GM23338 (cell line): ENCODE measurements around the gene GLI3. TPM values are rescaled to one million over a fixed set of nuclear protein-coding genes. Genes with fewer than 3 reads are reported as not detected.

Source experiments
- ATAC-seq: fragments of 200-7000 bp; cut with Tn5 transposase; 3 replicates; pipeline ENCODE4 v1.9.1; 2020
- DNase-seq: peaks from one replicate; pipeline ENCODE4 v3.0.0-alpha.2; 2015; ENCODE audit warnings: low spot score
- H2AFZ ChIP-seq: fragments of 200-600 bp; sonication (generic); 2 replicates; pipeline ENCODE4 v1.8.0; 2016; ENCODE audit warnings: antibody characterized with exemption, mild to moderate bottlenecking, moderate library complexity
- H3F3A ChIP-seq: fragments of 200-600 bp; sonication (generic); replicated peaks from 2 replicates; pipeline ENCODE4 v1.8.0; 2017; ENCODE audit warnings: antibody characterized with exemption, mixed run types, low read depth
- H3K27ac ChIP-seq: fragments of 200-600 bp; sonication (generic); 2 replicates; pipeline ENCODE4 v1.6.1; 2016; ENCODE audit warnings: low read depth
- H3K27me3 ChIP-seq: fragments of 200-600 bp; sonication (generic); 2 replicates; pipeline ENCODE4 v1.8.0; 2016; ENCODE audit warnings: mild to moderate bottlenecking, mixed run types, moderate library complexity; ENCODE audit not compliant: insufficient read depth
- H3K36me3 ChIP-seq: fragments of 200-600 bp; sonication (generic); 2 replicates; pipeline ENCODE4 v1.8.0; 2016; ENCODE audit warnings: mild to moderate bottlenecking; ENCODE audit not compliant: insufficient read depth
- H3K4me1 ChIP-seq: fragments of 200-600 bp; sonication (generic); 2 replicates; pipeline ENCODE4 v1.8.0; 2016; ENCODE audit warnings: mild to moderate bottlenecking, moderate library complexity; ENCODE audit not compliant: insufficient read depth
- H3K4me2 ChIP-seq: fragments of 200-600 bp; sonication (generic); 2 replicates; pipeline ENCODE4 v1.7.1; 2017; ENCODE audit warnings: mixed run types
- H3K4me3 ChIP-seq: fragments of 200-600 bp; sonication (generic); 2 replicates; pipeline ENCODE4 v1.6.1; 2016; ENCODE audit warnings: mixed run types
- H3K79me2 ChIP-seq: fragments of 200-600 bp; sonication (generic); replicated peaks from 2 replicates; pipeline ENCODE4 v1.8.0; 2017; ENCODE audit warnings: mild to moderate bottlenecking; ENCODE audit not compliant: insufficient read depth
- H3K9me2 ChIP-seq: fragments of 200-600 bp; sonication (generic); 2 replicates; pipeline ENCODE4 v1.8.0; 2017; ENCODE audit not compliant: insufficient read depth
- H4K20me1 ChIP-seq: fragments of 200-600 bp; sonication (generic); replicated peaks from 2 replicates; pipeline ENCODE4 v1.8.0; 2017; ENCODE audit warnings: mild to moderate bottlenecking; ENCODE audit not compliant: insufficient read depth
- H3K27ac Mint-ChIP-seq: 2 replicates; pipeline ENCODE4 v1.8.0; 2020; ENCODE audit warnings: inconsistent platforms, mild to moderate bottlenecking, moderate library complexity, mixed read lengths
- H3K27me3 Mint-ChIP-seq: 3 replicates; pipeline ENCODE4 v1.8.0; 2022; ENCODE audit warnings: low read depth, mild to moderate bottlenecking, moderate library complexity, mixed read lengths, inconsistent platforms; ENCODE audit not compliant: insufficient read depth, poor library complexity
- H3K36me3 Mint-ChIP-seq: 3 replicates; pipeline ENCODE4 v1.8.0; 2021; ENCODE audit warnings: low read depth, mild to moderate bottlenecking, inconsistent platforms, moderate library complexity, mixed read lengths
- H3K4me1 Mint-ChIP-seq: 3 replicates; pipeline ENCODE4 v1.8.0; 2020; ENCODE audit warnings: mild to moderate bottlenecking, inconsistent platforms, mixed read lengths
- H3K4me3 Mint-ChIP-seq: 3 replicates; pipeline ENCODE4 v1.8.0; 2021; ENCODE audit warnings: moderate library complexity, mild to moderate bottlenecking, inconsistent platforms, mixed read lengths
- H3K9me3 Mint-ChIP-seq: 3 replicates; pipeline ENCODE4 v1.8.0; 2020; ENCODE audit warnings: moderate library complexity, mild to moderate bottlenecking, inconsistent platforms, mixed read lengths
- EZH2 ChIP-seq: fragments of 200-600 bp; sonication (generic); IDR thresholded peaks from one replicate; pipeline ENCODE4 v1.8.0; 2017; ENCODE audit warnings: antibody characterized with exemption, mild to moderate bottlenecking, low read depth; ENCODE audit not compliant: unreplicated experiment
- EZH2phosphoT487 ChIP-seq: fragments of 200-600 bp; sonication (generic); IDR thresholded peaks from one replicate; pipeline ENCODE4 v1.8.1; 2018; ENCODE audit warnings: antibody characterized with exemption; ENCODE audit not compliant: unreplicated experiment
- JUNB ChIP-seq: IDR thresholded peaks from one replicate; pipeline ENCODE4 v1.6.1; 2016; ENCODE audit warnings: antibody characterized with exemption; ENCODE audit not compliant: unreplicated experiment
- STAT1 ChIP-seq: IDR thresholded peaks from one replicate; pipeline ENCODE4 v1.6.1; 2016; ENCODE audit warnings: antibody characterized with exemption; ENCODE audit not compliant: unreplicated experiment
- ZNF114 ChIP-seq: fragments of 250-450 bp; sonication (Bioruptor Pico); IDR thresholded peaks from 2 replicates; pipeline ENCODE4 v1.5.0; 2020; ENCODE audit warnings: mild to moderate bottlenecking, moderate library complexity
- ZNF331 ChIP-seq: fragments of 250-450 bp; sonication (Bioruptor Pico); IDR thresholded peaks from 2 replicates; pipeline ENCODE4 v1.5.0; 2020; ENCODE audit warnings: low read depth, mild to moderate bottlenecking, moderate library complexity
- polyA plus RNA-seq: library from polyadenylated mRNA; unstranded; fragments of >200 nt; fragmentation: Nextera tagmentation; extraction: Ambion mirVana; gene quantifications from 2 replicates; pipeline ENCODE4 v1.2.1, GENCODE V29; 2016
- total RNA-seq: library from RNA; depleted of rRNA; stranded (reverse); fragments of >200 nt; shearing (Covaris generic); gene quantifications from 2 replicates; pipeline ENCODE4 v1.2.3, GENCODE V29; 2014
- TF ChIP-seq, protein P1 (sequence below), 2 experiments: fragments of 200-600 bp in 1 of 2; sonication (generic) in 1 of 2; conservative IDR thresholded peaks; 2 replicates each; pipeline versions ENCODE4 v1.5.1 to v1.6.1; 2016 to 2017; ENCODE audit warnings: antibody characterized with exemption in 2 of 2, low read depth in 2 of 2, mild to moderate bottlenecking in 2 of 2, moderate library complexity in 1 of 2
- TF ChIP-seq, protein P2 (sequence below): IDR thresholded peaks from one replicate; pipeline ENCODE4 v1.6.1; 2018; ENCODE audit warnings: antibody characterized with exemption; ENCODE audit not compliant: unreplicated experiment

Gene GLI3
- total and polyA plus RNA-seq, 2 experiments from 2014 or later = 16.1 to 17.9 TPM

DNA sequence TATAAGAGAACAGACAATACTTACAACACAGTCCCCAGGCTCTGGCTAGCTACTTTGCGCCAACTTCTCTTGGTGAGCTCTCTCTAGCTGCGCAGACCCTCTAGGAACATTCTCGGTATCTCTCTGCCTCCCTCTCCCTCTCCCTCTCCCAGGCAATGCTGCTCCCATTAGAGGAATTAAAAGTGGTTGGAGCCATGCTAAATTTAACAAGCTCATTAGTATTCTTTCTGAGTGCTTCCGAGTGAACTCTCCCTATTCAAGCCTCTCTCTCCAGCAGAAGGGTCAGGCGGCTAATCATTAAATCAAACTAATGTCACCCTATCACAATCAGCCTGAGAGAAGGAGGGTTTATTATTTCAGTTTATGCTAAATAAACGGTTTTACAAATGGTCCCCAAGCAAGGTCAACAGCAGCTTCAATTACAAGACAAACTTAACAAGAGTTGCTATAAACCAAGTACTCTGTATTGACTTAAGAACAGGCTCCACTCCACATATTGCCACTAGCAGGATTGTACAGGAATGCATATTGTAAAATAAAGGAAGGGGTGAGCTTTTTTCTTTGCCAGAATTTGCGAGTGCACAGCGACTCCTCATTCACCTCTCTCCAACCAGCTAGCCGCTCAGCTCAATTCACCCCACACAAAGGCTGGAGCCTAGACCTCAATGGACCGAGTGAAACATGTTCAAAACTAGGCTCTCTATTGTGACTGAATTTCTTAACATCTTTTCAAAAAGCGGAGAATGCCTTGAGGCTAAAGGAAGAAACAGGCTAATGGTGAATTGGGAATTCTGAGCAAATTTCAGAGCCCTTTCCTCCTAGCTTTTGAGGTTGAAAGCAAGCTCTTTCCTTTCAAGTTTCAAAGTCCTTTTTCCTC, 84.4 kb downstream of the GLI3 start (continued):
- TF ChIP-seq, protein P1, sequence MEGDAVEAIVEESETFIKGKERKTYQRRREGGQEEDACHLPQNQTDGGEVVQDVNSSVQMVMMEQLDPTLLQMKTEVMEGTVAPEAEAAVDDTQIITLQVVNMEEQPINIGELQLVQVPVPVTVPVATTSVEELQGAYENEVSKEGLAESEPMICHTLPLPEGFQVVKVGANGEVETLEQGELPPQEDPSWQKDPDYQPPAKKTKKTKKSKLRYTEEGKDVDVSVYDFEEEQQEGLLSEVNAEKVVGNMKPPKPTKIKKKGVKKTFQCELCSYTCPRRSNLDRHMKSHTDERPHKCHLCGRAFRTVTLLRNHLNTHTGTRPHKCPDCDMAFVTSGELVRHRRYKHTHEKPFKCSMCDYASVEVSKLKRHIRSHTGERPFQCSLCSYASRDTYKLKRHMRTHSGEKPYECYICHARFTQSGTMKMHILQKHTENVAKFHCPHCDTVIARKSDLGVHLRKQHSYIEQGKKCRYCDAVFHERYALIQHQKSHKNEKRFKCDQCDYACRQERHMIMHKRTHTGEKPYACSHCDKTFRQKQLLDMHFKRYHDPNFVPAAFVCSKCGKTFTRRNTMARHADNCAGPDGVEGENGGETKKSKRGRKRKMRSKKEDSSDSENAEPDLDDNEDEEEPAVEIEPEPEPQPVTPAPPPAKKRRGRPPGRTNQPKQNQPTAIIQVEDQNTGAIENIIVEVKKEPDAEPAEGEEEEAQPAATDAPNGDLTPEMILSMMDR (conservative IDR thresholded peaks at IDR 0.05; ENCODE audit: low read depth in 2 of 2) = no peak
- TF ChIP-seq ZNF331 (CRISPR knock-in tag) (no peak), JUNB (no peak), EZH2phosphoT487 (no peak), ZNF114 (CRISPR knock-in tag) (no peak), EZH2 (no peak)

DNA sequence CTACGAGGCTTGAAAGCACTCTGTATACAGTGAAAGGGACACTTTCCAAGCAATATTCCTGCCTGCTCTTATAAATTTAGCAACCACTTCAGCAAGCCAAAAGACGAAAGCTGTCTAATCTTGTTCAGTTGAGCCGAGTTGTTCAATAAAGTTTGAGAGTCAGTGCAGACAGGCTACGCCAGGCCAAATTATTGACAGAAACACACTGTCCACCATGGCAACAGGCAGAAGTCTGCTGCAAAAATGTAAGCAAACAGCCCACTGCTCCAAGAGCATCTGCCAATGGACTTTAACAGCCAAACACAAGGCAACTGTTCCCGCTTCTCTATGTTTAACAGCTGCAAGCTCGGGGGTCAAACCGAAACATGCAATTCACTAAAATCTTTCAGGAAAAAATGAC, 85.7 kb downstream of the GLI3 start:
- Histone ChIP-seq H3K4me3 (no peak overlapping the region), H3F3A (no peaks in the 10 kb centered on the region), H3K4me2 (no peak overlapping the region), H3K4me1 (peaks cover 41% of the 10 kb centered on the region), H3K27ac (no peak overlapping the region), H3K27me3 (no peaks in the 10 kb centered on the region), H2AFZ (no peak overlapping the region), H3K79me2 (peaks cover 6% of the 10 kb centered on the region; the same call in 1 of the 2 replicates), H3K9me2 (no peaks in the 10 kb centered on the region), H3K36me3 (no peaks in the 10 kb centered on the region), H4K20me1 (0 out of 2 replicates have a peak, but pooled peaks cover 5% of the 10 kb centered on the region)
- TF ChIP-seq ZNF114 (CRISPR knock-in tag) = no peak
- TF ChIP-seq JUNB = no peak
- TF ChIP-seq, protein P2, sequence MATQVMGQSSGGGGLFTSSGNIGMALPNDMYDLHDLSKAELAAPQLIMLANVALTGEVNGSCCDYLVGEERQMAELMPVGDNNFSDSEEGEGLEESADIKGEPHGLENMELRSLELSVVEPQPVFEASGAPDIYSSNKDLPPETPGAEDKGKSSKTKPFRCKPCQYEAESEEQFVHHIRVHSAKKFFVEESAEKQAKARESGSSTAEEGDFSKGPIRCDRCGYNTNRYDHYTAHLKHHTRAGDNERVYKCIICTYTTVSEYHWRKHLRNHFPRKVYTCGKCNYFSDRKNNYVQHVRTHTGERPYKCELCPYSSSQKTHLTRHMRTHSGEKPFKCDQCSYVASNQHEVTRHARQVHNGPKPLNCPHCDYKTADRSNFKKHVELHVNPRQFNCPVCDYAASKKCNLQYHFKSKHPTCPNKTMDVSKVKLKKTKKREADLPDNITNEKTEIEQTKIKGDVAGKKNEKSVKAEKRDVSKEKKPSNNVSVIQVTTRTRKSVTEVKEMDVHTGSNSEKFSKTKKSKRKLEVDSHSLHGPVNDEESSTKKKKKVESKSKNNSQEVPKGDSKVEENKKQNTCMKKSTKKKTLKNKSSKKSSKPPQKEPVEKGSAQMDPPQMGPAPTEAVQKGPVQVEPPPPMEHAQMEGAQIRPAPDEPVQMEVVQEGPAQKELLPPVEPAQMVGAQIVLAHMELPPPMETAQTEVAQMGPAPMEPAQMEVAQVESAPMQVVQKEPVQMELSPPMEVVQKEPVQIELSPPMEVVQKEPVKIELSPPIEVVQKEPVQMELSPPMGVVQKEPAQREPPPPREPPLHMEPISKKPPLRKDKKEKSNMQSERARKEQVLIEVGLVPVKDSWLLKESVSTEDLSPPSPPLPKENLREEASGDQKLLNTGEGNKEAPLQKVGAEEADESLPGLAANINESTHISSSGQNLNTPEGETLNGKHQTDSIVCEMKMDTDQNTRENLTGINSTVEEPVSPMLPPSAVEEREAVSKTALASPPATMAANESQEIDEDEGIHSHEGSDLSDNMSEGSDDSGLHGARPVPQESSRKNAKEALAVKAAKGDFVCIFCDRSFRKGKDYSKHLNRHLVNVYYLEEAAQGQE = no peak
- TF ChIP-seq ZNF331 (CRISPR knock-in tag) = no peak
- TF ChIP-seq STAT1 = no peak
- no peak for TF ChIP-seq EZH2
- Mint-ChIP-seq H3K36me3 (peaks cover 4% of the 10 kb centered on the region; the same call in 1 of the 3 replicates), H3K27me3 (no peaks in the 10 kb centered on the region), H3K27ac (no peak overlapping the region), H3K4me1 (peaks cover 28% of the 10 kb centered on the region), H3K9me3 (no peaks in the 10 kb centered on the region), H3K4me3 (no peak overlapping the region)
- DNase-seq (no peak), ATAC-seq (no peak)
